Heart left ventricle (tissue), 13 donors: ENCODE results near the gene HMGB1.
"Not testable (repeated sequence)": the region's sequence is repeated elsewhere in the genome, so short reads cannot be mapped to it uniquely, and the experiment has no call there.

Experiments used
- CTCF ChIP-seq, 12 donors: fragments of 200-600 bp; sonication (generic) in 4 of 12; IDR thresholded peaks; one replicate each; pipeline versions ENCODE4 v1.5.0 to v1.8.0; 2018 to 2022; ENCODE audit warnings: antibody characterized with exemption in 12 of 12, mild to moderate bottlenecking in 5 of 12
- POLR2A ChIP-seq, 2 donors: fragments of 450-650 bp; IDR thresholded peaks; one replicate each; pipeline ENCODE4 v1.6.1; 2017; ENCODE audit warnings: antibody characterized with exemption in 2 of 2, mild to moderate bottlenecking in 2 of 2, moderate library complexity in 2 of 2
- donor health status: ischemic (EF 13 %, LVEDD 7.1; RV severe dilation, severe dysfunction).
- donor health status: DM: no; HTN: yes; CAD: no.
- donor health status: DM: no; HTN: no; CAD: no.
- donor health status: ischemic (EF 25% LVEDD 6.9; RV normal size, moderate dysfunction).
- donor health status: ischemic (EF 25% LVEDD 5.7; RV mildly dilated, moderate dysfunction).
- donor health status: ischemic (EF 35%, LVEDD 5.7; RV mildly dilated, moderate dysfunction).
- donor health status: nonischemic (EF 11% LVEDD 7.7; RV severe dilation, severe dysfunction).
- donor health status: DM: yes; HTN: yes; CAD: no.
- donor health status: PGD.
- donor health status: ischemic (EF 29% LVEDD 5.4; RV normal size, mild dysfunction).
- donor health status: nonischemic (EF 23%, LVEDD 6.1; RV moderate dilation, normal function).

DNA sequence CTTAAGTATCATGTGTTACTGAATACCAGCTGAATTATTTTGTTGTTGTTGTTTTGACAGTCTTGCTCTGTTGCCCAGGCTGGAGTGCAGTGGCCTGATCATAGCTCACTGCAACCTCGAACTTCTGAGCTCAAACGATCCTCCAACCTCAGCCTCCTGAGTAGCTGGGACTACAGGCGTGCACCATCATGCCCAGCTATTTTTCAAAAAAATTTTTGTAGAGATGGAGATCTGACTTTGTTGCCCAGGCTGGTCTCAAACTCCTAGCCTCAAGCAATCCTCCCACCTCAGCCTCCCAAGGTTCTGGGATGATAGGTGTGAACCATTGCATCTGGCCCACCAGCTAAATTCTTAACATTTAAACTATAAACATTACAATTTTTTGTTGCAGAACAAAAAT, 22.2 kb downstream of the HMGB1 start:
- not testable (repeated sequence) for TF ChIP-seq CTCF, POLR2A (IDR thresholded peaks at IDR 0.05)
